ENCODE measurements around the gene NDRG3. TPM values are rescaled to one million over a fixed set of nuclear protein-coding genes. Genes with fewer than 3 reads are reported as not detected.

The NDRG3 gene
- total RNA-seq: 10 to 100 TPM; 28.5 to 38.9 (median 31.5) TPM
- 10 to 100 TPM; 21.6 to 32.1 (median 25.9) TPM for polyA plus RNA-seq

- Histone ChIP-seq H3K4me1 (peaks cover 0 to 24% (median 19%) of the 10 kb centered on the region in 4 donors), H3K27ac (peak within 1 kb of the TSS; percentile 71 to 84 (median 83)), H3K4me3 (peak within 1 kb of the TSS; percentile 83 to 99 (median 94)), H3K36me3 (no peaks in the 10 kb centered on the region), H3K9me3 (no peaks in the 10 kb centered on the region), H3K27me3 (no peaks in the 10 kb centered on the region)
- intact Hi-C loops (cut with DNase I): loop anchor here (5.0 to 10.0 kb wide), 2 partner anchors 116 to 281 kb away; a partner anchor contains a TSS
- DNase-seq: peak; percentile 98
- WGBS, 2 donors: 2 to 4% methylated on average over 63 of the region's 63 CpGs
- TF ChIP-seq POLR2AphosphoS5 (IDR thresholded peaks at IDR 0.05) (peak in 3 of 4 donors; percentile 24 to 28 (median 24)), EP300 (IDR thresholded peaks at IDR 0.05) (no peak), POLR2A (IDR thresholded peaks at IDR 0.05) (no peak)
- TF ChIP-seq, protein P1, sequence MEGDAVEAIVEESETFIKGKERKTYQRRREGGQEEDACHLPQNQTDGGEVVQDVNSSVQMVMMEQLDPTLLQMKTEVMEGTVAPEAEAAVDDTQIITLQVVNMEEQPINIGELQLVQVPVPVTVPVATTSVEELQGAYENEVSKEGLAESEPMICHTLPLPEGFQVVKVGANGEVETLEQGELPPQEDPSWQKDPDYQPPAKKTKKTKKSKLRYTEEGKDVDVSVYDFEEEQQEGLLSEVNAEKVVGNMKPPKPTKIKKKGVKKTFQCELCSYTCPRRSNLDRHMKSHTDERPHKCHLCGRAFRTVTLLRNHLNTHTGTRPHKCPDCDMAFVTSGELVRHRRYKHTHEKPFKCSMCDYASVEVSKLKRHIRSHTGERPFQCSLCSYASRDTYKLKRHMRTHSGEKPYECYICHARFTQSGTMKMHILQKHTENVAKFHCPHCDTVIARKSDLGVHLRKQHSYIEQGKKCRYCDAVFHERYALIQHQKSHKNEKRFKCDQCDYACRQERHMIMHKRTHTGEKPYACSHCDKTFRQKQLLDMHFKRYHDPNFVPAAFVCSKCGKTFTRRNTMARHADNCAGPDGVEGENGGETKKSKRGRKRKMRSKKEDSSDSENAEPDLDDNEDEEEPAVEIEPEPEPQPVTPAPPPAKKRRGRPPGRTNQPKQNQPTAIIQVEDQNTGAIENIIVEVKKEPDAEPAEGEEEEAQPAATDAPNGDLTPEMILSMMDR (IDR thresholded peaks at IDR 0.05): no peak
Measured at GRCh38 chr20:36745927-36746659, at the start of gene NDRG3. NDRG3 (minus strand) TSS chr20:36746090; CDS start chr20:36721735, 24,355 bp downstream.

DNA sequence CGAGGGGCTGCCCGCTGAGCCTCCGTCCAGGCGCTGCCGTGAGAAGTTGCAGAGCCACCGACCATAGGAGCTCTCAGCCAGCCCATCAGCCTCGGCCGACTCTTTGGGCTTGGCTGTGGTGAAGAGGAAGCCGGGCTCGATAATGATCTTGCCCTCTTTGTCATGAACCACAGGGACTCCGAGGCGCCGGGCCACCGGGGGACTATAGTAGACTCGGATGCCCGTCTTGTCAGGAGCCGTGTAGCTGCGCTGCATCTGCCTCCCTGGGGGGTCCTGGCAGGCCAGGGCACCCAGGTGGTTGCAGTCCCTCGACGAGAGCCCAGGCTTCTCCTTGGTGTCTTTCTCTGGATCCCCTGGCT lies 48.2 kb upstream of the NDRG3 start:
- H3K27me3 ChIP-seq: no peaks in the 10 kb centered on the region
- peaks cover 0 to 6% (median 2%) of the 10 kb centered on the region in 4 donors for H3K4me1 ChIP-seq
- WGBS, 2 donors: 92 to 94% methylated on average over 20 of the region's 20 CpGs
- intact Hi-C loops (cut with DNase I): no loop called here
- no peaks in the 10 kb centered on the region for H3K9me3 ChIP-seq
- no peak overlapping the region for H3K27ac ChIP-seq
- no peak overlapping the region for H3K4me3 ChIP-seq
- TF ChIP-seq, protein P1 (IDR thresholded peaks at IDR 0.05): no peak
- no peak for TF ChIP-seq EP300 (IDR thresholded peaks at IDR 0.05)
- no peak for TF ChIP-seq POLR2AphosphoS5 (IDR thresholded peaks at IDR 0.05)
- TF ChIP-seq POLR2A (IDR thresholded peaks at IDR 0.05): no peak
- H3K36me3 ChIP-seq: peaks cover 46 to 82% (median 57%) of the 10 kb centered on the region in 4 donors
- no peak for DNase-seq

DNA sequence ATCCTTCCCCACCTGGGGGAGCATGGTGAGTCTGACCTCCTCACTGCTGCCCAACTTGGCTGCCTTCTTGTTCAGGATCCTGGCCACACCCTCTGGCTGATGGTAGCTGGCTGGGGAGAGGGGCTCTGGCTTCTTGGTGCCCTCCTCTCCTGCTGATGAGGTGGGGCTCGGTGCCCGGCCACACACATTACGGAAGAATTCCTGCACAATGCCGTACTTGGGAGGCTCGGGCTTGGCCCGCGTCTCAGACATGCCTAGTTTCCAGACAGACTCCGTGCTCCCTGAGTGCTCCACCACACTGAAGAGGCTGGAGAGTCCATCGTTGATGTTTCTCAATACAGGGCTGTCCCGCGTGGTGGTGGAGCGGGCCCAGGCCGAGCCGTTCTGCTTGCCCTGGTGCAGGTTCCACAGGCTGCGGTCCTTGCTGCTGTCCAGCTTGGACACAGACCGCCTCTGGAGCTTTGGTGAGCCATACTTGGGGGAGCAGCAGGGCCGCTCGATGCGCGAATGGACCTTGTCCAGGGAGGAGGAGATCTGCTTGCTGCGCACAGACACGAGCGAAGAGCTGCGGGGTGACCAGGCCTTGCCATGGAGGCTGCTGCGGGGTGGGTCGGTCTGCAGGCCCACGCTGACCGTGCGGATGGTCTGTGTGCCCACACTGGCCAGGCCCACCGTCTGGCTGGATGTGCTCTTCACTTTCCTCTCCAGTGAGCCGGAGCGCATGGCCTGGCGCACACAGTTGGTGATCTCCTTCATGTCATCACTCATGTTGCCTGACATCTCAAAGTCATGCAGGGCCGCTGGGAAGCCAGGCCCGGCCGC lies 47.6 kb upstream of the NDRG3 start:
- no peak for DNase-seq
- no peak for TF ChIP-seq POLR2A (IDR thresholded peaks at IDR 0.05)
- no peak for TF ChIP-seq EP300 (IDR thresholded peaks at IDR 0.05)
- no peak for TF ChIP-seq POLR2AphosphoS5 (IDR thresholded peaks at IDR 0.05)
- TF ChIP-seq, protein P1 (IDR thresholded peaks at IDR 0.05): no peak
- Histone ChIP-seq H3K4me1 (peaks cover 0 to 6% (median 2%) of the 10 kb centered on the region in 4 donors), H3K36me3 (peaks cover 46 to 76% (median 52%) of the 10 kb centered on the region in 4 donors), H3K9me3 (no peaks in the 10 kb centered on the region), H3K27me3 (no peaks in the 10 kb centered on the region), H3K27ac (no peak overlapping the region), H3K4me3 (no peak overlapping the region)
- intact Hi-C loops (cut with DNase I): no loop called here
- 96 to 97% methylated on average over 36 of the region's 36 CpGs for WGBS, 2 donors

GRCh38 chr20:36792422-36792821 lies 46.5 kb upstream of the NDRG3 start:
- H3K9me3 ChIP-seq: no peaks in the 10 kb centered on the region
- WGBS, 2 donors: 81 to 84% methylated on average over 3 of the region's 3 CpGs
- no peak overlapping the region for H3K4me3 ChIP-seq
- H3K27me3 ChIP-seq: no peaks in the 10 kb centered on the region
- TF ChIP-seq POLR2A (IDR thresholded peaks at IDR 0.05): no peak
- TF ChIP-seq, protein P1 (IDR thresholded peaks at IDR 0.05): peak in 1 of 4 experiments; percentile 19
- H3K27ac ChIP-seq: no peak overlapping the region
- DNase-seq: no peak
- intact Hi-C loops (cut with DNase I): no loop called here
- H3K36me3 ChIP-seq: peaks cover 37 to 65% (median 41%) of the 10 kb centered on the region in 4 donors
- peaks cover 0 to 6% (median 2%) of the 10 kb centered on the region in 4 donors for H3K4me1 ChIP-seq
